ENCODE measurements around the gene GLTP. TPM values are rescaled to one million over a fixed set of nuclear protein-coding genes. Genes with fewer than 3 reads are reported as not detected.
"Not testable (repeated sequence)": the region's sequence is repeated elsewhere in the genome, so short reads cannot be mapped to it uniquely, and the experiment has no call there.

The GLTP gene
- total RNA-seq, 4 donors from 2014 or later: 18.3 to 34.0 (median 22.4) TPM

- Histone ChIP-seq H3K9me3 (no peaks in the 10 kb centered on the region), H3K27ac (no peak overlapping the region), H3K27me3 (peaks cover 0 to 3% (median 0%) of the 10 kb centered on the region in 3 donors), H3K36me3 (no peaks in the 10 kb centered on the region), H3K4me3 (no peak overlapping the region), H3K4me1 (no peaks in the 10 kb centered on the region)
- in situ Hi-C loops (cut with MboI; ENCODE audit: low sequenced_read_pairs in 4 of 4): no loop called here
- ATAC-seq: no peak
- DNase-seq: no peak
- no peak for TF ChIP-seq CTCF (IDR thresholded peaks at IDR 0.05 in 4 of 5, conservative IDR thresholded peaks at IDR 0.05 in 1 of 5)
- no peak for TF ChIP-seq POLR2A (IDR thresholded peaks at IDR 0.05)
- intact Hi-C loops (cut with DNase I; ENCODE audit: low total_unique reads): no loop called here
Measured at GRCh38 chr12:109893261-109893995, 13.1 kb upstream of the GLTP start.

- no peaks in the 10 kb centered on the region for H3K9me3 ChIP-seq
- intact Hi-C loops (cut with DNase I; ENCODE audit: low total_unique reads): no loop called here
- in situ Hi-C loops (cut with MboI; ENCODE audit: low sequenced_read_pairs in 4 of 4): no loop called here
Measured at GRCh38 chr12:109892748-109893147, 12.4 kb upstream of the GLTP start.

GRCh38 chr12:109892165-109892715, 11.9 kb upstream of the GLTP start:
- in situ Hi-C loops (cut with MboI; ENCODE audit: low sequenced_read_pairs in 4 of 4) (no loop called here), intact Hi-C loops (cut with DNase I; ENCODE audit: low total_unique reads) (no loop called here)
- Histone ChIP-seq H3K27ac (no peak overlapping the region), H3K4me3 (no peak overlapping the region), H3K4me1 (no peaks in the 10 kb centered on the region), H3K36me3 (no peaks in the 10 kb centered on the region), H3K27me3 (peaks cover 0 to 3% (median 0%) of the 10 kb centered on the region in 3 donors), H3K9me3 (no peaks in the 10 kb centered on the region)
- TF ChIP-seq CTCF (IDR thresholded peaks at IDR 0.05 in 4 of 5, conservative IDR thresholded peaks at IDR 0.05 in 1 of 5): no peak
- TF ChIP-seq POLR2A (IDR thresholded peaks at IDR 0.05): no peak
- ATAC-seq (no peak), DNase-seq (no peak)

More at GRCh38 chr12:109892748-109893147, 12.4 kb upstream of the GLTP start:
- no peak overlapping the region for H3K27ac ChIP-seq
- no peak for TF ChIP-seq CTCF (IDR thresholded peaks at IDR 0.05 in 4 of 5, conservative IDR thresholded peaks at IDR 0.05 in 1 of 5)
- ATAC-seq (no peak), DNase-seq (no peak)
- no peaks in the 10 kb centered on the region for H3K36me3 ChIP-seq
- H3K4me3 ChIP-seq: no peak overlapping the region
- peaks cover 0 to 3% (median 0%) of the 10 kb centered on the region in 3 donors for H3K27me3 ChIP-seq
- no peaks in the 10 kb centered on the region for H3K4me1 ChIP-seq

GRCh38 chr12:109891731-109892130, 11.4 kb upstream of the GLTP start:
- DNase-seq; H3K9me3 ChIP-seq; H3K27ac ChIP-seq; ATAC-seq; H3K4me1 ChIP-seq; H3K4me3 ChIP-seq; H3K27me3 ChIP-seq; intact Hi-C loops (cut with DNase I; ENCODE audit: low total_unique reads); in situ Hi-C loops (cut with MboI; ENCODE audit: low sequenced_read_pairs in 4 of 4); H3K36me3 ChIP-seq: not testable (repeated sequence)

- DNase-seq (no peak), ATAC-seq (no peak)
- Histone ChIP-seq H3K36me3 (no peaks in the 10 kb centered on the region), H3K4me3 (no peak overlapping the region), H3K27ac (no peak overlapping the region), H3K27me3 (peaks cover 0 to 3% (median 0%) of the 10 kb centered on the region in 3 donors), H3K4me1 (no peaks in the 10 kb centered on the region), H3K9me3 (no peaks in the 10 kb centered on the region)
- in situ Hi-C loops (cut with MboI; ENCODE audit: low sequenced_read_pairs in 4 of 4): no loop called here
- intact Hi-C loops (cut with DNase I; ENCODE audit: low total_unique reads): no loop called here
- TF ChIP-seq CTCF (IDR thresholded peaks at IDR 0.05 in 4 of 5, conservative IDR thresholded peaks at IDR 0.05 in 1 of 5) (no peak), POLR2A (IDR thresholded peaks at IDR 0.05) (no peak)
Measured at GRCh38 chr12:109890620-109891170, 10.4 kb upstream of the GLTP start.
